ENCODE data around the gene SCAF11. TPM values are rescaled to one million over a fixed set of nuclear protein-coding genes. Genes with fewer than 3 reads are reported as not detected.
"Not testable (repeated sequence)": the region's sequence is repeated elsewhere in the genome, so short reads cannot be mapped to it uniquely, and the experiment has no call there.

Gene SCAF11
- total and polyA plus RNA-seq, 2 donors from 2014 or later, result 21.0 to 129 TPM

DNA sequence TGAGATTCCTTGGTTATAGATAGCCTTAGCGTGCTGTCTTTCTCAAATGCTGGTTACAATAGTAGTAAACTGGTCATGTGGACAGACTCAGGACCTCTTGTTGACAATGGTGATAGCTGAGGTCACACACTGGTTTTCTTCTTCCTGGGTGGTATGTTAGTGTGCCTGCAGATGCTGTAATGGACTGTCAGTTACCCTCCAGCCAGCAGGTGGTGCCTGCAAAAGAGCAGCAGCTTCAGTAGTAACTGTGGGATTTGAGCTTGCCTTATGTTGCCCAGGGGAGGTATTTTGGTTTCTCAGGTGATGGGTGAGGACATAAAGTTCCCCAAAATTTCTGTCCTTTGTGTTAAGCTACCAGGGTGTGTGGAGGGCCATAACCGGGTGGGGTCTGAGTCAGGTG is 33.7 kb upstream of the SCAF11 start:
- TF ChIP-seq, protein P1, sequence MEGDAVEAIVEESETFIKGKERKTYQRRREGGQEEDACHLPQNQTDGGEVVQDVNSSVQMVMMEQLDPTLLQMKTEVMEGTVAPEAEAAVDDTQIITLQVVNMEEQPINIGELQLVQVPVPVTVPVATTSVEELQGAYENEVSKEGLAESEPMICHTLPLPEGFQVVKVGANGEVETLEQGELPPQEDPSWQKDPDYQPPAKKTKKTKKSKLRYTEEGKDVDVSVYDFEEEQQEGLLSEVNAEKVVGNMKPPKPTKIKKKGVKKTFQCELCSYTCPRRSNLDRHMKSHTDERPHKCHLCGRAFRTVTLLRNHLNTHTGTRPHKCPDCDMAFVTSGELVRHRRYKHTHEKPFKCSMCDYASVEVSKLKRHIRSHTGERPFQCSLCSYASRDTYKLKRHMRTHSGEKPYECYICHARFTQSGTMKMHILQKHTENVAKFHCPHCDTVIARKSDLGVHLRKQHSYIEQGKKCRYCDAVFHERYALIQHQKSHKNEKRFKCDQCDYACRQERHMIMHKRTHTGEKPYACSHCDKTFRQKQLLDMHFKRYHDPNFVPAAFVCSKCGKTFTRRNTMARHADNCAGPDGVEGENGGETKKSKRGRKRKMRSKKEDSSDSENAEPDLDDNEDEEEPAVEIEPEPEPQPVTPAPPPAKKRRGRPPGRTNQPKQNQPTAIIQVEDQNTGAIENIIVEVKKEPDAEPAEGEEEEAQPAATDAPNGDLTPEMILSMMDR (IDR thresholded peaks at IDR 0.05; ENCODE audit: borderline replicate concordance, extremely low read depth, insufficient read depth), result no peak

DNA sequence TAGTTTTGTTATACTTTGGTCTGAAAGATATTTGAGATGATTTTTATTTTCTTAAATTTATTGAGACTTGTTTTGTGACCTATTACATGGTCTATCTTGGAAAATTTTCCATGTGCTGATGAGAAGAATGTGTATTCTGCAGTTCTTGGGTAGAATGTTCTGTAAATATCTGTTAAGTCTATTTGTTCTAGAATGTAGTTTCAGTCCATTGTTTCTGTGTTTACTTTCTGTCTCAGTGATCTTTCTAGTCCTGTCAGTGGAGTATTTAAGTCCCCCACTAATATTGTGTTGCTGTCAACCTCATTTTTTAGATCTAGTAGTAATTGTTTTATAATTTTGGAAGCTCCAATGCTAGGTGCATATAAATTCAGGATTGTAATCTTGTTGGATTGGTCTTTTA is 30.4 kb upstream of the SCAF11 start:
- TF ChIP-seq, protein P1 (IDR thresholded peaks at IDR 0.05; ENCODE audit: borderline replicate concordance, extremely low read depth, insufficient read depth), result no peak
- Histone ChIP-seq H3K9ac (ENCODE audit: low read length in 3 of 3) (no peak overlapping the region), H3K9me3 (ENCODE audit: control insufficient read depth in 2 of 3, insufficient read depth in 1 of 3, low read length in 3 of 3) (peaks cover 0 to 11% (median 7%) of the 10 kb centered on the region in 3 donors), H3K4me3 (ENCODE audit: low read length in 3 of 3) (no peak overlapping the region), H3K36me3 (ENCODE audit: control insufficient read depth in 2 of 3, insufficient read depth in 3 of 3, low read length in 3 of 3) (no peaks in the 10 kb centered on the region), H3K27ac (ENCODE audit: low read depth in 2 of 2, low read length in 2 of 2) (no peak overlapping the region), H3K4me1 (ENCODE audit: control insufficient read depth in 2 of 3, insufficient read depth in 2 of 3, low read depth in 1 of 3, low read length in 3 of 3) (no peaks in the 10 kb centered on the region), H3K27me3 (ENCODE audit: control insufficient read depth, insufficient read depth, low read length) (no peaks in the 10 kb centered on the region)
- intact Hi-C loops (cut with DNase I), result no loop called here
- DNase-seq, result no peak
- FAIRE-seq, result peak; percentile 21

More for the DNA sequence above, 33.7 kb upstream of the SCAF11 start:
- Histone ChIP-seq H3K4me1 (ENCODE audit: control insufficient read depth in 2 of 3, insufficient read depth in 2 of 3, low read depth in 1 of 3, low read length in 3 of 3) (no peaks in the 10 kb centered on the region), H3K27ac (ENCODE audit: low read depth in 2 of 2, low read length in 2 of 2) (no peak overlapping the region), H3K9me3 (ENCODE audit: control insufficient read depth in 2 of 3, insufficient read depth in 1 of 3, low read length in 3 of 3) (peaks cover 0 to 30% (median 18%) of the 10 kb centered on the region in 3 donors), H3K27me3 (ENCODE audit: control insufficient read depth, insufficient read depth, low read length) (no peaks in the 10 kb centered on the region), H3K4me3 (ENCODE audit: low read length in 3 of 3) (no peak overlapping the region), H3K9ac (ENCODE audit: low read length in 3 of 3) (no peak overlapping the region), H3K36me3 (ENCODE audit: control insufficient read depth in 2 of 3, insufficient read depth in 3 of 3, low read length in 3 of 3) (no peaks in the 10 kb centered on the region)
- no peak for DNase-seq
- no peak for FAIRE-seq
- intact Hi-C loops (cut with DNase I), result no loop called here

DNA sequence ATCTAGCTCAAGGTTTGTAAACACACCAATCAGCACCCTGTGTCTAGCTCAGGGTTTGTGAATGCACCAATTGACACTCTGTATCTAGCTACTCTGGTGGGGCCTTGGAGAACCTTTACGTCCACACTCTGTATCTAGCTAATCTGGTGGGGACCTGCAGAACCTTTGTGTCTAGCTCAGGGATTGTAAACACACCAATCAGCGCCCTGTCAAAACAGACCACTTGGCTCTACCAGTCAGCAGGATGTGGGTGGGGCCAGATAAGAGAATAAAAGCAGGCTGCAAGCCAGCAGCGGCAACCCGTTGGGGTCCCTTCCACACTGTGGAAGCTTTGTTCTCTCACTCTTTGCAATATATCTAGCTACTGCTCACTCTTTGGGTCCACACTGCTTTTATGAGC is 28.3 kb upstream of the SCAF11 start:
- intact Hi-C loops (cut with DNase I); H3K27me3 ChIP-seq (ENCODE audit: control insufficient read depth, insufficient read depth, low read length); H3K4me1 ChIP-seq (ENCODE audit: control insufficient read depth in 2 of 3, insufficient read depth in 2 of 3, low read depth in 1 of 3, low read length in 3 of 3); DNase-seq; H3K9ac ChIP-seq (ENCODE audit: low read length in 3 of 3); H3K36me3 ChIP-seq (ENCODE audit: control insufficient read depth in 2 of 3, insufficient read depth in 3 of 3, low read length in 3 of 3); H3K4me3 ChIP-seq (ENCODE audit: low read length in 3 of 3); H3K27ac ChIP-seq (ENCODE audit: low read depth in 2 of 2, low read length in 2 of 2); H3K9me3 ChIP-seq (ENCODE audit: control insufficient read depth in 2 of 3, insufficient read depth in 1 of 3, low read length in 3 of 3); FAIRE-seq: not testable (repeated sequence)

DNA sequence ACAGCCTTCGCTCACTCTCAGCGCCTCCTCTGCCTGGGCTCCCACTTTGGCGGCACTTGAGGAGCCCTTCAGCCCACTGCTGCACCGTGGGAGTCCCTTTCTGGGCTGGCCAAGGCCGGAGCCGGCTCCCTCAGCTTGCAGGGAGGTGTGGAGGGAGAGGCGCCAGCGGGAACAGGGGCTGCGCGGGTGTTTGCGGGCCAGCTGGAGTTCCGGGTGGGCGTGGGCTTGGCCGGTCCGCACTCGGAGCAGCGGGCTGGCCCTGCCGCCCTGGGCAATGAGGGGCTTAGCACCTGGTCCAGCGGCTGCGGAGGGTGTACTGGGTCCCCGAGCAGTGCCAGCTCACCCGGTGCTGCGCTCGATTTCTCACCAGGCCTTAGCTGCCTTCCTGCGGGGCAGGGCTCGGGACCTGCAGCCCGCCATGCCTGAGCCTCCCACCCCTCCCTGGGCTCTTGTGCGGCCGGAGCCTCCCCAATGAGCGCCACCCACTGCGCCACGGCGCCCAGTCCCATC is 27.5 kb upstream of the SCAF11 start:
- H3K9me3 ChIP-seq (ENCODE audit: control insufficient read depth in 2 of 3, insufficient read depth in 1 of 3, low read length in 3 of 3); H3K27me3 ChIP-seq (ENCODE audit: control insufficient read depth, insufficient read depth, low read length); FAIRE-seq; H3K36me3 ChIP-seq (ENCODE audit: control insufficient read depth in 2 of 3, insufficient read depth in 3 of 3, low read length in 3 of 3); DNase-seq; intact Hi-C loops (cut with DNase I); H3K4me1 ChIP-seq (ENCODE audit: control insufficient read depth in 2 of 3, insufficient read depth in 2 of 3, low read depth in 1 of 3, low read length in 3 of 3); H3K4me3 ChIP-seq (ENCODE audit: low read length in 3 of 3); H3K9ac ChIP-seq (ENCODE audit: low read length in 3 of 3); H3K27ac ChIP-seq (ENCODE audit: low read depth in 2 of 2, low read length in 2 of 2): not testable (repeated sequence)
